NCI-H526 (cell line): ENCODE data around the gene DDX46.
"Not testable (repeated sequence)": the region's sequence is repeated elsewhere in the genome, so short reads cannot be mapped to it uniquely, and the experiment has no call there.

Experiments used
- DNase-seq, 2 experiments: peaks; one replicate each; lab custom pipeline; 2025; lab: John Stamatoyannopoulos, UW

DDX46 gene

DNA sequence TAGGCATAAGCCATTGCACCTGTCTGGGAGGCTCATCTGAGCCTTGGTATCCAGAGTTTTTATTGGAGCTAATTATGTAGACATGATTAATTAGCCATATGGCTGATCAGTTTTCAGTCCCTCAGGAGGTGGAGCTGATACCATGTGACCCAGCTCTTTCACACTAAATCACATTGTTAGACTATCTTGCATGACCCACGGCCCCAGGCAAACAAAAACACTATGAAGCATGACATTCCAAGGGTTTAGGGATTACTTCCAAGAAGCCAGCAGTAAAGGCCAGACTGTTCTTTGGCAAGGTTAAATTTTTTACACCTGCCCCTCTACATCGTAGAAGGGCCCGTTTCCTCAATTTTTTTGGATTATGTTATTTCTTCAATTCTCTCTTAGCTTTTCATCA is 82.2 kb downstream of the DDX46 start:
- DNase-seq, result no peak

DNA sequence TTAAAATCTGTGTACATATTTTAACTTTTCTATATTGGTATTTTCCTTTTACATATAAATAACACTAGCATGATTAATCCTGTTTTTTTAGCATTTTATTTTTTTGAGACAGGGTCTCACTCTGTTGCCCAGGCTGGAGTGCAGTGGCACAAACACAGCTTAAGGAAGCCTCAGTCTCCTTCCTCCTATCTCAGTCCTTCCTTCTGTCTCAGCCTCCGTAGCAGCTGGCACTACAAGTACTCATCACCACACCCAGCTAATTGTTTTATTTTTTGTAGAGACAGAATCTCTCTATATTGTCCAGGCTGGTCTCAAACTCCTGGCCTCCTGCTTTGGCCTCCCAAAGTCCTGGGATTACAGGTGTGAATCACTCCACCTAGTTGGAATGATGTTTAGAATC is 85.7 kb downstream of the DDX46 start:
- DNase-seq, result no peak

DNA sequence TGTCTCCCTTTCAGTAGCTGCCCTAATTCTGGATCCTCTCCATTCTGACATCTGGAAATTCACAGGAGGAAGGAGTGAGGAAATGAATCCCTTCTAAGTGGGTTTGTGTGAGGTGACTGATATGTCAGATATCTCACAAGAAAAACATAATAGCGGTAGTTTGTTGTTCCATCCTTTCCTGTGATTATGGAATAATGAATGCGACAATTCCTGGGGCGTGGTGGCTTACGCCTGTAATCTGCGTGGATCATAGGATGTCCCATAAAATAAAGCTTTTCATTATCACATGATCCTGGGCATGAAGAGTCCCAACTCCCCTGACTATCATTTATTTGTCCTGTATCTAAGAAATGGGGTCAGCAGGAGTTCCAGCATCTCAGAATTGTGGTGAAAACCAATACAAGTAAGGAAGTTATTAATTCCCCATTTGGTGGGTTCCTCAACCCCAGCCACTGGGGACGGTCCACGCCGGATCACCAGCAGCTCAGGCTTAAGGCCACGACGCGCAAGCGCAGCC is 86.8 kb downstream of the DDX46 start:
- DNase-seq, result no peak

DNA sequence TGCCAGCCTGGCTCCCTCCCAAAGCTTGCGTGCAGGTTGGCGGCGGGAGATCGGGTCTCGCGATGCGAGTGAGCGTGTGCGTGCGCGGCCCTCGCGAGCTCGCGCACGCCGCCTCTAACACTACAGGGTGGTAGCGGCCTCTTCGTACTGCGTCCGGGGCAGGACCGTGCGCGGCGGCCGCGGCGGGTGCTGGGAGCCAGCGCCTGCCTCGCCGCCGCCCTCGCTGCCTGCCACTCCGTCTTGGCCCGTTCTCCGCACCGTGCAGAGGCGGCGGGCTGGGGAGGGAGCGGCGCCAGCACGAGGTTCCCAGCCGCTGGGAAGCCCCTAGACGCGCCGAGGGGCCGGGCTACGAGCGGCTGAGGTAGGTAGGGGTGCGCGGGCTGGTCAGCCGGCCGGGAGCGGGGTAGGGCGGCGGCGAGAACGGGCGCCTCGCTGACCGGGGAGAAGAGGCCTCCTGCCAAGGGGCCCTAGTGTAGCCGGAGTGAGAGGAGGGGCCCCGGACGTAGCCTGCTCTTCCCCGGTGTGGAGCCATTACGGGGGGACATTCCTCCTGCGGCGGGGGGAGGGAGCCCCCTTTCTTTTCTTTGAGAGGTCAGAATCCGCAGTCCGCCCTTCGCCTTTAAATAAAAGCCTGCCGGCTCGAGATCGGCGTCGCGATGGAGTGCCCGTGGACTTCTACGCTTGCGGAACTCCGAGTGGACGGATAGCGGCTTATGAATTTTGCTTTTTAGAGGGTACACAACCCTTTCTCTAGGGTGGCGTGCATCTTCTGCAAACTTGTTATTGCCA is 87.5 kb downstream of the DDX46 start, which contains the start of gene C5orf24:
C5orf24 (plus strand) TSS at position 117 of the 789 bp plus-strand sequence. CDS start 8,933 bp downstream, outside the sequence.
- DNase-seq, result peak; percentile 72 to 94

DNA sequence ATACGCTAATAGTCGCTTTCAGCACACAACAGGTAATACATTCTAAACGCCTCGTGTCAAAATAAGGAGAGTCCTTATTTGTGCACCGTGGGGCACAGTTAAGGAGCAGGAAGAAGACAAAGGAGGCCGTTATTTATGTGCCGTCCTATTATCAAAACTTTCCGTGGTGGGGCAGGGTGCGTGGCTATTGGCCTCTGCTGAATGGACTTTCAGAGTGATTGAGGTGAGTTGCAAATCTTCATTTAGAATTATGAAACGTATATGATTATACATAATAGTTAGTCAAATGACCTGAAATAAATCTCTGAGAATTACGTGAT is 88.0 kb downstream of the DDX46 start:
- DNase-seq, result peak in 1 of 2 experiments; percentile 28

DNA sequence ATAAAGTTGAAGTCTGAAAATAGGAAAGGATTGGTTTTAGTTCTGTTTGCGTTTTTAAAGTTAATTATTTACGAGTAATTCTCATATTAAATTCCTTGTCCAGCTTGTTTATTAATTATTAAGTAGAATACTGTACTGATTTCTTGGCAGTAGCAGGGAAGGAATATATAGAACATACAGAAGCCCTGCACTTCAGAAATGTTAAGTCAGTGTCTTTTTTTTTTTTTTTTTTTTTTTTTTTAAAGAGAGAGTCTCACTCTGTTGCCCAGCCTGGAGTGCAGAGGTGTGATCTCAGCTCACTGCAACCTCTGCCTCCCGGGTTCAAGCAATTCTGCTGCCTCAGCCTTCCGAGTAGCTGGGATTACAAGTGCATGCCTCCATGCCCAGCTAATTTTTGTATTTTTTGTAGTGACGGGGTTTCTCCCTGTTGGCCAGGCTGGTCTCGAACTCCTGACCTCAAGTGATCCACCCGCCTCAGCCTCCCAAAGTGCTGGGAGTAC is 90.9 kb downstream of the DDX46 start:
- DNase-seq, result not testable (repeated sequence)

DNA sequence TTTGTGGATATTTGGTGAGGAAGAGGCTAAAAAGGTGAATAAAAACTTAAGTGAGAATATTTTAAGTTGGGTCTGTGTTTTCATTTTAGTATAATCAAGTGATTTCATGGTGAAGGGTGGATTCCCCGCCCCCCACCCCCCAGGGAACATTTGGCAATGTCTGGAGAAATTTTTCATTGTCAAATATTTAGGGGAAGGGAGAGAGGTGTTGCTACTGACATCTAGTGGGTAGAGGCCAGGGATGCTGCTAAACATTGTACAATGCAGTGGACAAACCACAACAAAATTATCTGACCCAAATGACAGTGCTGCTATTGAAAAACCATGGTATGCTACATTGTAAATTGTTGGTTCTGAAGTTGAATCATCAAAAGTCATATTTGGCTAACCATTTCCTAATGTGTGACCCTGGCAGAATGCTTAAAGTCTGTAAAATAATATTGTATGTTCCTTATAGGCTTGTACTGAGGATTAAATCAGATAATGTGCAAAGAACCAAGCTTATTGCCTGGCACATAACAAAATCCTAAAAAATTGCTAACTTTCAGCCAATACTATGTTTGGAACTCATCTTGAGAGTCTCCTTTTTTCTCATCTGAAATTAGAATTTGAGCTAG is 92.8 kb downstream of the DDX46 start:
- peak in 1 of 2 experiments; percentile 7 for DNase-seq

DNA sequence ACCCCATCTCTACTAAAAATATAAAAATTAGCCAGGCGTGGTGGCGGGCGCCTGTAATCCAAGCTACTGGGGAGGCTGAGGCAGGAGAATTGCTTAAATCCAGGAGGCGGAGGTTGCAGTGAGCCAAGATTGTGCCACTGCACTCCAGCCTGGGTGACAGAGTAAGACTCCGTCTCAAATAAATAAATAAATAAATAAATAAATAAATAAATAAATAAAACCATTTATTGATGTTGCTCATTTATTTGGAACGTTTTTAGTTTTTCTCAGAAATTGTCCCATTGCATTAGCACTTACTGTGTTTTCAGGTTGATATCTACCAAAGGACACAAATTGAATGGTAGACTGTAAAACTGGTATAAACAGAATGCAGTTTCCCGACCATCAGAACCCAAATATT is 97.9 kb downstream of the DDX46 start:
- DNase-seq, result not testable (repeated sequence)

DNA sequence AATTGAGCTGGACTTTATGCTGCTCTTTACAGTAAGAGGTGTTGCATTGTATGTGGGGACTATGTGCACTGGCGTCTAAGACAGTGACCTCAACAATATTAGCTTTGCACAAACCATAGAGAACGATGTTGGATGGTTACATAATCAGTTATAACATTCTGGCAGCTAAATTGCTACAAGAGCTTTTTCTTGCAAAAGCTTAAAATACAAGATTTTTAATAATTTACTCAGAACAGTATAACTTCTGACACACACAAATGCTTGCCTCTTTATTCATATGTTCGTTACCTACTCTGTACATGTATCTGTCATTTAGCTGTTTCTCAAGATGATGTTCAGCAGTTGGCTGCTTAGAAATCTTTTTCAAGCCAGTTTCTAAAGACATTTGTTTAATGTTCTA is 98.8 kb downstream of the DDX46 start:
- no peak for DNase-seq

DNA sequence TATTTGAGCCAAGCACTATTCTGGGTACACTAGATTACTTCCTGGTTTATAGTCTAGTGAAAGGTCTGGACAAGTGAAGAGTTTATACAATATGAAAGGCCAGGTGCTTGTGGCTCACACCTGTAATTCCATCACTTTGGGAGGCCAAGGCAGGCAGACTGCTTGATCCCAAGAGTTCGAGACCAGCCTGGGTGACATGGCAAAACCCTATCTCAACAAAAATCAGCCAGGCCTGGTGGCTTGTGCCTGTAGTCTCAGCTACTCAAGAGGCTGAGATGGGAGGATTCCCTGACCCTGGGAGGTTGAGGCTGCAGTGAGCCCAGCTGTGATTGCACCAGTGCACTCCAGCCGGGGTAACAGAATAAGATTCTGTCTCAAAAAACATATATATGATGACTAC is 106.1 kb downstream of the DDX46 start:
- no peak for DNase-seq

DNA sequence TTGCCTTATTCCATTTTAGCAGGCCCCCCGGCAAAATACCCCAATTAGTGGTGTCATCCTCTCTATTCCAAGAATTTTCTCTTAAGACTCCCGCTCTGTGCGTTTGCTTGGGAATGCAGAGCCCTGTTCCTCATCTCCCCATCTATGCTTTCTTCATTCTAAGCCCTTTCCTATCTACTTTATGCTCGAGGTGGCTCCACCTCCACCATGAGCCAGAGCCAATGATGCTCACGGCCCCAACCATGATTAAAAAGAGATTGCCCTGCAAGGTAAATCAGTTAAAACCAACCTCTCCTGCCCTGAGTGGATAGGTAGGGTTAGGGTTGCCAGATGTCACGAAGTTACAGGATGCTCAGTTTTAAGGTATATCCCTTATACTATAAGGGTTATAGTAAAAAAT is 114.9 kb downstream of the DDX46 start:
- peak in 1 of 2 experiments; percentile 6 for DNase-seq

DNA sequence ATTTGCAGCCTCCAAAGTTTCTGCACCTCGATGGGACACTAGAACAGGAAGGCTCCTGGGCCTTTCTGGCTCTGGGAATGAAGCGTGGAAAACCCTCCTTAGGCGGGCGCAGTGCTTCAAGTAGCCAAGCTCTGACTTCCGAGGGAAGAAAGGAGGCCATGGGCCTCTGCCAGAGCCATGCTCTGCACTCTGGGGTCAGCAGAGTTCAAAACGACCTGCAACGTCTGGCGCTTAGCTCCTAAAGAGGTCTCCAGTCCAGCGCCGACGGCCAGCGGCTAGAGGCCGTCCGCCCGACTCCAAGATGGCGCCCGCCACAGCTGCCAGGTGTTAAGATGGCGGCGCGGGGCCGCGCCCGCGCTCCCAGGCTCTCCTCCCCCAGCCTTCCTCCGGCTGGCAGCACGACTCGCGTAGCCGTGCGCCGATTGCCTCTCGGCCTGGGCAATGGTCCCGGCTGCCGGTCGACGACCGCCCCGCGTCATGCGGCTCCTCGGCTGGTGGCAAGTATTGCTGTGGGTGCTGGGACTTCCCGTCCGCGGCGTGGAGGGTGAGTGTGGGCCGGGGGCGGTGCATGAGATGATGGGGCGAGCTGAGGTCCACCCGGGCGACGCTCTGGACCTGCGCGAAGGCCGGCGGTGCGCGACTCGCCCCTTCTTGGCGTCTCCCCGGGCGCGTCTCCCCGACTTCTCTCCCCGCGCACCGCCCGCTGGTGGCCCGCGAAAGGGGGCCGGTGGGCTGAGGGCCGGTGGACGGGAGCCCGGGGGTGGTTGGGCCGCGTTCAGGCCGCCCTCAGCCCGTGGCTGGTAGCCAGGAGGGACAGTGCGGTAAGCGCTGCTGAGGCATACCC is 115.6 kb downstream of the DDX46 start, which contains the start of gene TXNDC15:
TXNDC15 (plus strand) TSS at position 385 of the 844 bp plus-strand sequence; CDS start at position 442, 57 bp downstream.
- DNase-seq, result peak in 1 of 2 experiments; percentile 76

DNA sequence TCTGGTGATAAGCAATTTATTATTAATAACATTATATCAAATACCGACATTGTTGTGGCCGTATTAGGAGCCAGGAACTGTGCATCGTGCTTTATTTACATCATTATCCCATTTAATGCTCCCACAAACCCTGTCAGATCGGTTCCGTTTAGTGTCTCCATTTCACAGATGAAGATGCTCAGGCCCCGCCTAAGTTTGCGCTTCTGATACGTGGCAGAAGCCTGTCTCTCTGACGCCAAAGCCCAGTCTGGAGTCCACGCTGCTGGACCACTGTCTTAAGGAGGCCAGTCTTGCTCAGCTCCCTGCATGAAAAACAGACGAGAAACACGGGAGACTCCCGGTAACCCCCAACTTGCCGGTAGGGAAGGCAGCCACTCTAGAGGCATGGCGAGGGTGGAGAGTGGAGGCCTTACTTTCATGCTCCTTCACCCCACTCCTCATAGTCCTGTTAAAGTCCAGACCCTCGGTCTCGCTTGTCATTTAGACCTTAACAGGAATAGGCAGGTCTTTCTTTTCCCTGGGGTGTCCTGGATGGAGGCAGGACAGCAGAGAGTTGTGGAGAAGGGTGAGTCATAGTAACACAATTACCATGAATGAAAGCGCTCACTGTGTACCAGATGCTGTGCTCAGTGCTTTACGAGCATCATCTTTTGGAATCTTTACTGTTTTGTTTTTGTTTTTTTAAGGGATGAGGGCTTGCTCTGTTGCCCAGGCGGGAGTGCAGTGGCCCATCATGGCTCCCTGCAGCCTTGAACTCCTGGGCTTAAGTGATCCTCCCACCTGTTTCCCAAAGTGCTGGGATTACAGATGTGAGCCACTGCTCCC is 116.5 kb downstream of the DDX46 start:
- peak in 1 of 2 experiments; percentile 52 for DNase-seq

DNA sequence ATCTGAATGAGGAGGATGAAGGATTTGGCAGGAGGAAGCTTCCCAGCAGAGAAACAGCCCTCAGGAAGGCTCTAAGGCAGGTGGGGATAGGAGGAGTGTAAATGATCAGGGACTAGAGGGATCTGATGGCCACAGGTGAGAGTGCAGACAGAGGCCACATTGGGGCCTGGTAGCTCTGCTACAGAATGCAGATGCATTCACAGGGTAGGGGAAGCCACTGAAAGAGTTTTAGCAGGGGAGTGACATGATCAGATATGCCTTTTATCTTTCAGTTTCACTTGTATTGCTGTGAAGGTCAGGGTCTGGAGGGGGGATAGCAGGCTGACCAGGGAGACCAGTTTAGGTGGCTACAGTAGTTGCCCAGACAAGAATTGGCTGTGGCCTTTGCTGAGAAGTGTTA is 118.6 kb downstream of the DDX46 start:
- no peak for DNase-seq

DNA sequence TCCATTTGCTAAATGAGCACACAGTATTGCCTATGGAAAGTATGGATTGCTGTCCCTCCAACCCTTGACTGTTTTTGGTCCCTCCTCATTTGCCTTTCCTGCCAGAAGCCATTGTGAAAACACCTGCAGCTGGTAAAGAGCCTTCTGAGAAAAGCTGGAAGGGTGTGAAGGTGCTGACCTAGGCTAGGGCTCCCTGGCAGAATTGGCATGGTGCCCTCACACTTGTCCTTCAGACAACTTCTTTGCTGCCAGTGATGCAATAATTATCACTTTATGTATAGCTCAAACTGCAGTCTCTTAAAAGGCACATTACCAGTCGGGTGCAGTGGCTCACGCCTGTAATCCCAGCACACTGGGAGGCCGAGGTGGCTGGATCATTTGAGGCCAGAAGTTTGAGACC is 119.8 kb downstream of the DDX46 start:
- no peak for DNase-seq

DNA sequence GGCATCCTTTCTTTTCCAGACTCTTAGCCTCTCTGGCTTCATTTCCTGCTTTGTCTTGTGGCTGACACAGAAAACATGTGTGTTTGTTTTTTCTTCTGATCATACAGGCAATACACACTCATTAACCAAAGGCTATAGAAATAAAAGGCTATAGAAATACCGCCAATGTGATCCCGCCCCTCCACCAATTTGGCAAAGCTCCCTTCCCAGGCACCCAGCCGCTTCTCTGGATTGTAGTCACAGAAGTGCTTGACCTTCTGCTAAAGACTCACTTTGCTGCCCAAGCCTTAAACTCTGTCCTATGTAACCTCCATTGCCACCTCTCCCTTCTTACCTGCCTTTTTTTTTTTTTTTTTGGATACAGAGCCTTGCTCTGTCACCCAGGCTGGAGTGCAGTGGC is 120.9 kb downstream of the DDX46 start:
- no peak for DNase-seq
